Sigmoid colon (tissue), 4 donors: ENCODE results near the gene TKTL1.

Source experiments
- EP300 ChIP-seq, 4 donors: sonication (generic); formaldehyde crosslinking; IDR thresholded peaks; one replicate each; pipeline ENCODE4 v1.6.1; 2017; ENCODE audit warnings: antibody characterized with exemption in 4 of 4
- POLR2A ChIP-seq, 2 donors: fragments of 450-650 bp; IDR thresholded peaks; one replicate each; pipeline ENCODE4 v1.6.1; 2016; ENCODE audit warnings: antibody characterized with exemption in 2 of 2, mild to moderate bottlenecking in 2 of 2, moderate library complexity in 2 of 2
- POLR2AphosphoS5 ChIP-seq, 4 donors: sonication (generic); formaldehyde crosslinking; IDR thresholded peaks; one replicate each; pipeline ENCODE4 v1.6.1; 2017; ENCODE audit warnings: antibody characterized with exemption in 4 of 4
- TF ChIP-seq, protein P1 (sequence below), 4 experiments: fragments of 450-650 bp in 3 of 4; fragments of 200-600 bp in 1 of 4; IDR thresholded peaks; one replicate each; pipeline ENCODE4 v1.5.1; 2016 to 2019; ENCODE audit warnings: antibody characterized with exemption in 4 of 4, mild to moderate bottlenecking in 3 of 4, moderate library complexity in 2 of 4

DNA sequence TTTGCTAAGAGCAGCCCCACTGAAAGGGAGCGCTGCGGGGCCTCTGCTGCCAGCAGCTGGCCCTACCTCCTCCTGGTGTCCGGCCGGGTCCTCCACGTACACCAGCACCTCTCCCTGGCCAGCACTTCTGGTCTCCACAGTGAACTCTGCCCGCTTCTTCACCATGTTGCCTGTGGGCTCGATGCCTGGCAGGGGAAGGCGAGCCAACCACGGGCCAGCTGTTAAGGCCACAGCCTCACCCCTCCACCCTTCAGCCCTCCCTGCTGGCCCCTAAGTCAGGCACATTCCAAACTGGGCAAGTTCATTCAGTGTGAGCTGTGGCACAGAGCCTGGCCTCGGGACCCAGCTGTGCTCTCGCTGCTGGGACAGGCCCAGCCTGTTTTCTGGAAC, 71.1 kb downstream of the TKTL1 start:
- TF ChIP-seq, protein P1, sequence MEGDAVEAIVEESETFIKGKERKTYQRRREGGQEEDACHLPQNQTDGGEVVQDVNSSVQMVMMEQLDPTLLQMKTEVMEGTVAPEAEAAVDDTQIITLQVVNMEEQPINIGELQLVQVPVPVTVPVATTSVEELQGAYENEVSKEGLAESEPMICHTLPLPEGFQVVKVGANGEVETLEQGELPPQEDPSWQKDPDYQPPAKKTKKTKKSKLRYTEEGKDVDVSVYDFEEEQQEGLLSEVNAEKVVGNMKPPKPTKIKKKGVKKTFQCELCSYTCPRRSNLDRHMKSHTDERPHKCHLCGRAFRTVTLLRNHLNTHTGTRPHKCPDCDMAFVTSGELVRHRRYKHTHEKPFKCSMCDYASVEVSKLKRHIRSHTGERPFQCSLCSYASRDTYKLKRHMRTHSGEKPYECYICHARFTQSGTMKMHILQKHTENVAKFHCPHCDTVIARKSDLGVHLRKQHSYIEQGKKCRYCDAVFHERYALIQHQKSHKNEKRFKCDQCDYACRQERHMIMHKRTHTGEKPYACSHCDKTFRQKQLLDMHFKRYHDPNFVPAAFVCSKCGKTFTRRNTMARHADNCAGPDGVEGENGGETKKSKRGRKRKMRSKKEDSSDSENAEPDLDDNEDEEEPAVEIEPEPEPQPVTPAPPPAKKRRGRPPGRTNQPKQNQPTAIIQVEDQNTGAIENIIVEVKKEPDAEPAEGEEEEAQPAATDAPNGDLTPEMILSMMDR (IDR thresholded peaks at IDR 0.05) = no peak
- TF ChIP-seq POLR2A (IDR thresholded peaks at IDR 0.05) (no peak), EP300 (IDR thresholded peaks at IDR 0.05) (no peak), POLR2AphosphoS5 (IDR thresholded peaks at IDR 0.05) (peak; percentile 20 to 49 (median 34))
